GM19467 (cell line): Measurements from ENCODE around the gene SV2B.

Source experiments
- ATAC-seq: cut with Tn5 transposase; IDR thresholded peaks from one replicate; pipeline ENCODE4 v1.9.1; 2021; ENCODE audit warnings: mild to moderate bottlenecking, moderate library complexity; ENCODE audit not compliant: unreplicated experiment

SV2B gene

DNA sequence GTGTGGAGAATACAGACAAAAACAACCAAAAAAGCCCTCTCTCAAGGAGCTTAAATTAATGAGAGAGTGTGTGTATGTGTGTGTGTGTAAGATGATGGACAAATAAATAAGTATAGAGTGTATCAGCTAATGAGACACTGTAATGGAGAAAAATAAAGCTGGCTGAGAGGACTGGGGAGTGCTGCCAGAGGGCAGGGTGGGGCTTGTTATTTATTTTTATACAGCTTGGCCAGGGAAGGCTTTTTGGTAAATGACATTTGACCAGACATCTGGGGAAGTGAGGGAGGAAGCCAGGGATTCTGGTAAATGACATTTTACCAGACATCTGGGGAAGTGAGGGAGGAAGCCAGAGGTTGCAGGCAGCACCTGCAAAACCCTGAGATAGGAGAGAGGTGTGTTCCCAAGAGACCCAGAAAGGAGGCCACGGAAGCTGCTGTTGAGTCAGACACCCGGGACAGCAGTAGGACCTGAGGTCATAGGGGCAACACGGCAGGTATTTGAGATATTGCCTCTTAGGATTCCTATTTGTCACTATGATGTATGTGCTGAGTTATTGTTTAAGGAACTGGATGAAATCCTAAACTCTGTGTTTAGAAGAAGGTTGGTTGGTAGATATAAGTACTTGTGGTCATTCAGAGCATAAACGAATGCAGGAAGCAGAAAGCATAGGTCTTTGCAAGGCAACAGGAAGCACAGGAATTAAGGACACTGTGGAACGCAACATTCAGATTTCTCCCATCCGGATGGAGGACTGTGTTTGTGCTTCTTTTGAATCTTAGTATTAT, 2.7 kb downstream of the SV2B start:
- no peak for ATAC-seq

DNA sequence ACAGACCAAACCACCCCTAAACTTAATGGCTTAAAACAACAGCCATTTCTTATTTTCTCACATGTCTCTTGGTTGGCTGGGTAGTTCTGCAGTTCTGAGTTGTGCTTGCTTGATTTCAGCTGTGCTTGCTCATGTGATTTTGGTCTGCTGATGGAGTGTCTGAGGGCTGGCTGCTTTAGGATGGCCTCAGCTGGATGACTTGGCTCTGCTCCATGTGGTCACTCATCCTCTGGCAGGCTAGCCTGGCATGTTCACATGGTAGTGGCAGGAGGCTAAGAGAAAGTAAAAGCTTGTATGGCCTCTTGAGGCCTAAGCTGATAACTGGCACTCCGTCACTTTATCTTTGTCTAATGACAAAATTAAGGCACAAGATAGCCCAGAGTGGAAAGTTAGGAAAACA, 4.1 kb downstream of the SV2B start:
- ATAC-seq: no peak

DNA sequence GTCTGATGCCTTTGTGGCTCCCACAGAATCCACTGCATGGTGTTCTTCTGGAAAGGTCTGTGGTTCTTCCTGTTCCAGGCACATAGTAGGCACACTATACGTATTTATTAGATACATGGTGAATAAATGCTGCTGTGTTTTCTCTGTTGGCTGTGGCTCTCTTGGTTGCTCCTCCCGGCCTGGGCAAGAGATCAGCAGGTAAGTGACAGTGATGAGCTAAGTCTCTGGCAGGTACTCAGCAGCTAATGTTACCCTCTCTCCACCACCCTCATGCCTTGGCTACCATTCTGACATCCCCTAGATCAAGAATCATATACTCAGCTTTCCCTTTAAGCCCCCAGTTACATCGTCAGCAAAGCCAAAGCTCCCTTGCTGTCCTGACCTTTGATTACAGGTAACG, 8.4 kb downstream of the SV2B start:
- ATAC-seq: no peak

DNA sequence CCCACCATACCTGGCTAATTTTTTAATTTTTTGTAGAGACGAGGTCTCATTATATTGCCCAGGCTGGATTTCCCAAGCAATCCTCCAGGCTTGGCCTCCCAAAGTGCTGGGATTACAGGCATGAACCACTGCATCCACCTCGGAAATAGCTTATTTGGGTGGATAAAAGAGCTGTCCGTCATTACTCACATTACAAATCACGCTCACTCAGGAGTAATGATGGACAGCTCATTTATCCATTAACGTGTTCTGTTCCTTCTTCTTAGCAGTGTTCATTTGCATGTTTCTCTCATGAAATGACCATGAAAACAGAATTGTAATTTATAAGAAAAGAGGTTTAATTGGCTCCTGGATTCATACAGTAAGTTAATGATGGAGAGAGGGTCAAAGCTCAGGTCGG, 9.8 kb downstream of the SV2B start:
- ATAC-seq: no peak

DNA sequence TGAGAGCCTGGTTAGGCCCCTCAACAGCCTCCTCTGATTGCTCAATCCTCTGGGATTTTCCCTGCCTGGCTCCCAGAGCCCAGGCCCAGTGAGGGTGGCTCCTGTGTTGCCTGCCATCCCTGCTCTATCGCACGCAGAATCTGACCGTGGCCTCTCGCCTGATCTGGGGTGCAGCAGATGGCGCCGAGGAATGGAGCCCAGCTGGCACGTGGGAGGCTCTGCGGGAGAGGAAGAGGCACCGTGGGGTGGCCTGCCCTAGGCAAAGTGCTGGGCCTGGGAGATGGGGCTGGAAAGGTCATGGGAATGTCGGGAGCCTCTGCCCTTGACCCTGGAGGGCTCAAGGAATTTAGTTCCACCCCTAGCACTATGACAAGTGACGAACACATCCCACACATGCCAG, 10.3 kb downstream of the SV2B start:
- no peak for ATAC-seq

DNA sequence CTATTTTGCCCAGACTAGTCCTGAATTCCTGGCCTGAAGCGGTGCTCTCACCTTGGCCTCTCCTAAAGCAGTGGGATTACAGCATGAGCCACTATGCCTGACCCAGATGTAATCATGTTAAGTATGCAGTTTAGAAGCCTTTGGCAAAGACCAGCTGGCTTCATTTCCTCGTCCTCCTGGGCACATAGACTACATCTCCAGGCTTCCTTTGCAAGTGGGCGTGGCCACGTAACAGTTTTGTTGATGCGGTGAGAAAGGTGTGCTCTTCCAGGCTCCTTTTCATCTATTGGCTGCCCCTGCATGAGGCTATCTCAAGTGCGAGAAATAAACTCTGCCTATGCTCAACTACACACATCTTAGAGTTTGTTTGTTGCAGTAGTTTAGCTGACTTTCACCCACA, 13.0 kb downstream of the SV2B start:
- ATAC-seq: no peak

DNA sequence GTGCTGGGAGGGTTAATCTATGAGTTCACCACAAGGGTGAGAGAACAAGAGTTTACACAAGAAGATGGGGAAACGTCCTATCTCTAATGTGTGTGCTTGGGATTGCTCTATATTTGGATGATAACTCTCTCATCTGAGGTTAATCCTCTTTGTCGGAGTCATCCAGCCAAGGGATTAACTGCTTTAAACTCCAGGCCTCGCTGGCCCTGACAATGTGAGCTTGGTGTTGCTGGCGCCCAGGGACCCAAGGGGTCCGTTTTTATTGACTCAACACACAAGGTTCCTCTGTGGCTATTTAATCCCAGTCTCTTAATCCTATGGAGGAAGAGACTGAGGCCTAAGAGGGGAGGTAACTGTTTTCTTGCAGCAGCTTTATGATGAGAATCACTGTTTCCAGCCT, 14.2 kb downstream of the SV2B start:
- ATAC-seq: no peak

DNA sequence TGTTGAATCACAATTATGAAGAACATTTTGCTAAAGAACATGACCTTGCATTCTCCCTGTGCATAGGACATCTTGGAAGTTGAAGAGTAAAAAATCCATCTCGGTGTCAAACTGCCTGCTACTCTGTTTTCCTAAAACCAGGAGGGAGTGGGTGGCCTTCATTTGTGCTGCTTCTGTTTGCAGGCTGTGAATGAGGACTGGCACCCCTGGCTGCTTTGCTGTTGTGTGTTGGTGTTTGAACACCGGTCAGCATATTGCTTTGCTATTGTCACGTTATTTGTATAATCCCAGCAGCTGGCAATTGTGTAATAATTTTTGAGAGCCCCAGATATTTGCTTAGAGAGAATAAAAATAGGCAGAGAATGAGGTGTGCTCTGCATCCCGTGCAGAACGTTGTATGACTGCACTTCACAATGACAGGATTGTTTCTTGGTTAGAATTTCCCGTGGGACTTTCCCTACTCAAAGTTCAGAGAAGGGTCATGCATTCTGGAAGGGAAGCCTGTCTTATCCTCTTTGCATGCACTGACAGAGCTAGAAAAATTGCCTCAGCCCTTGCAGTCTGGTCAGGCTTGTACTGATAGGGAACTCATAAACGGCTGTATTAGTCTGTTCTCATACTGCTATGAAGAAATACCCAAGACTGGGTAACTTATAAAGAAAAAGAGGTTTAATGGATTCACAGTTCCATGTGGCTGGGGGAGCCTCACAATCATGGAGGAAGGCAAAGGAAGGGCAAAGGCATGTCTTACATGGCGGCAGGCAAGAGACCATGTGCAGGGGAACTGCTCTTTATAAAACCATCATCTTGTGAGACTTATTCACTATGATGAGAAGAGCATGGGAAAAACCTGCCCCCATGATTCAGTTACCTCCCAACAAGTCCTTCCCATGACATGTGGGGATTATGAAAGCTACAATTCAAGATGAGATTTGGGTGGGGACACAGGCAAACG, 16.3 kb downstream of the SV2B start:
- peak; percentile 64 for ATAC-seq

DNA sequence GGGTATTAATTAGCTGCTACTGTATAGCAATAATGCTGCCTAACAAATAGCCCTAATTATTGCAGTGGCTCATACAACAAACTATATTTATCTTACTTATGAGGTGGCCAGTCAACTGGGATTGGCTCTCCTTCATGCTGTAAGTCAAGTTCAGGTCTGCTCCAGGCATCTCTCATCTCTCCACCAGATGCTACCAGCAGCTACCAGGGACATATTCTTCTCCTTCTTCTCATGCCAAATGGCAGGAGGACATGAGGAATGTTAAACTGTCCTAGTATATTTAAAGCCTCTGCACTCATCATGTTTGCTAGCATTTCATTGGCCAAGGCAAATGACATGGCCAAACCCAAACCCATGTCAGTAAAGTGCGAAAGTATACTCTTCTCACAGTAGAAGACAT, 17.3 kb downstream of the SV2B start:
- ATAC-seq: no peak

DNA sequence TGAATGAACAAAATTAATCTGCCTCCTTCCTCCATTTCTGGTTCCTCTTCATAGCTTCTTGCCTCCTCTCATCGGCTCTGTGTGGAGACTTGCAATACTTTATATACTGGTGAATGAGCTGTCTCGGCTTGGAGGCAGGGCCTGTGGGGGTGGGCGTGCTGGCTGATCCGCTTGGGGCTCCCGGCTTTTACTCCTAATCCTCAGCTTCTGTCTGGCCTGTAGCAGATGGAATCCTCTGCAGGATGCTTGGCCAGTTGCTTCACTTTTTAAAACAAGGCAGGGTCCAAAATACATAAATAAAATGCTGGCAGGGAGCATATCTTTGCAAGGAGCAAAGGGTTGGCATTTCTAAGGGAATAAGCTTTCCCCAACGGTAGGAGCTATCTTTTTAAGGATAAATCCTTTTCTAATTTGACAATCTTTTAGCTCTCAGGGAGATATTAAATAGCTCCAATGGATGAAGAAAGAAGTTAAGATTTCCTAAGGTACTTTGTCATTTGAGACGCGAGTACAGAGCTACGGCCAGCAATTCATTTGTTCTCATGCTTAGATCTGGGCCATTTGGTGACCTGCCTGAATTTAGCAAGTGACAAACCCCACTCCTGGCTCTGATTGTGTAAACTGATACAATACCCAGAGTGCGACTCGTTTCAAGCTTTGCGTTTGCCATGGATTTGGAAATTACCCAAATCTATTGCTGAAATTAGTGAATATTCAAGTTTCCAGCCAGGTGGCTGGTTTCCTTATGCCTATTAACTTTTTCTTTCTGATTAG, 18.9 kb downstream of the SV2B start:
- no peak for ATAC-seq

DNA sequence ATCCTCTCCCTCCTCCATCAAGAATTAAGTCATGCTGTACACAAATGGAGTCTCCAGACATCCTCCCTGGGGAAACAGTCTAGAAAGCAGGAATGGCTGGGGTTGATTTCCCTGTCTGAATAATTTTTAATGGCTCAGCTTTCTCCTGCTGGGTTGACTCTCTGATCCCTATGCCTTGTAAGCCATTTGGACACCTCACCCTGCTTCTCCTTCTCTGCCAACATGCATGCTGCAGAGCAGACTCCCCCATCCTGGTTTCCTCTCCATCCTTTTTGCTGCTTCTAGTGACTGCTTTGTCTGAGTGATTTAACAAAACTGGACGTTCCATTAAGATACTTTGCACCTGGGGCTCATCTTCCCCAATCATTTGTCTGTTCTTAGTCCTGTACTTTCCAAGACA, 22.2 kb downstream of the SV2B start:
- ATAC-seq: no peak

DNA sequence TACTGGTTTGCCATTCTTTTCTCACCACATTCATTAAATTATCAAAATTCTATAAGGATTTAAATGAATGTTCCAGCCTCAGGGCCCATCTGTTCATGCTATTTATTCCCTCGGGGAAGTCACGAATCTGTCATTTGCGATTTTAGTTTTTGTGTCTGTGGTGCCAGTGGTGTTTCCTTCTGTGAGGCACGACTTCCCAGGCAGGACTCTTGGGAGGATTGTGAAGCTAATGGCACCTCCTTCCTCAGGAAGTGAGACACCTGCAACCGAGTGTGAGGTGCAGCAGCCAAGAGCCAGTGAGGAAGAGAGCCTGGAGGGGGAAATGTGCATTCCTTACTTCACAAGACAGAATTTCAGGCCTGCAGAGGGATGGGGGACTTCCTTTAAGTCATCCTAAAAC, 24.1 kb downstream of the SV2B start:
- ATAC-seq: no peak

DNA sequence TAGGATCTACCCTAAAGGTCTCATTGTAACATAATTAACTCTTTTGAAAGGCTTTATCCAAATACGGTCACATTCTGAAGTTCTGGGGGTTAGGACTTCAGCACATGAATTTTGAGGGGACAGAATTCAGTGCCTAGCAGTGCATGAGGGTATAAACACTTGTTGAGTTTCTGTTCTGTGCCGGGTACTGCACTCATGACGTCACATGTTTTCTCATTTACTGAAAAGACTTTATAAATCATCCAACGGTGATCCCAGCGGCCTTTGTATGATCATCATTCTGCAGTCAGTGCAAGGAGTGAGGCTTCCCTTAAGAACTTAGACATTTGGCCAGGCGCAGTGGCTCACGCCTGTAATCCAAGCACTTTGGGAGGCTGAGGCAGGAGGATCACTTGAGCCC, 25.1 kb downstream of the SV2B start:
- no peak for ATAC-seq

DNA sequence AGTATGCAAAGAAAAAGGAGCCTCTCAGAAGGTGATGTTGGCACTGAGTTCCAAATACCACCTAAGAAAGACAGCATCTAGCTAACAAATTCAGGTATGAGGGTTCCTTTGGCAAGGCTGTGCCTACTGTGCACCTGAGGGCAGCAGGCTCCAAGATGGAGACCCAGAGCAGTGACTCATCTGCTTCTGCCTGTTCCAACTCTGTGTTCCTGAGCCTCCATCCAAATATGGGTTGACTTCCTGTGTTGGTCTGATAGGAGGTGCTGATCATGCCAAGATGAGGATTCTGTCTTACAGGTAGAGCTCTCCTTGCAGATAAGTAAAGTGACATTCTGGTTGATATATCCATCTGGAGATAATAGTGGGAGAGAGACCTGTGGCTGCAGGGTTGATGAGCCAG, 26.0 kb downstream of the SV2B start:
- no peak for ATAC-seq

DNA sequence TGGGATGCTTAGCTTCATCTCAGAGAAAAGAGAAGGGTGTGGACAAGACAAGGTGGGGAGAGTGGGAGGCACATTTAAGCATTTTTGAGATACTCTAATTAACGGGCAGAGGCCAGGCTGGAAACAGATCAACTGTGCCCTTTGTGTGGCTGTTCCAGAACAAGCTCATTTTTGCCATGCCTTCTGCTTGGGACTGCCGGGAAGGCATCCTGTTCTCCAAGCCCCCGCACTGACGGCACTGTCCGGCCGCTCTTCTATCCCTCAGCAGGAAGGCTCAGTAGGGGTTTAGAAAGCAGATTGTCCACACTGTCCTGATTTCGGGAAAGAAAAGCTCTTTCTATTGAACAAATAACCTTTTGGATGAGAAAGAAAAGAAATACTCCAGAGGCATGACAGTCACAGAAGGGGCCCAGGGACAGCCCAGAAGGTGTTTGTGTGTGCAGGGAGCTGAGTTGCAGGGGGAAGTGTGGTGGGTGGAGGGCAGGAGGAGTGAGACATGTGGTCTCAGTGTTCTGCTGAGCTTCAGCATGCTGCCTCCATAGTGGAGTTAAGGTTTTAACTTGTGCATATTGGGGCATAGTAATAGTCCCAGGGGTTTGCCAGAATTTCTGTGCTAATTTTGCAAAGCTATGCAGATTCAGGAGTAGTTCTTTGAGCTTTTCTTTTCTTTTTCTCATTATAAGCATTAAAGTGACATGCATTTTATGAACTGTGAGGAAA, 27.3 kb downstream of the SV2B start:
- no peak for ATAC-seq

DNA sequence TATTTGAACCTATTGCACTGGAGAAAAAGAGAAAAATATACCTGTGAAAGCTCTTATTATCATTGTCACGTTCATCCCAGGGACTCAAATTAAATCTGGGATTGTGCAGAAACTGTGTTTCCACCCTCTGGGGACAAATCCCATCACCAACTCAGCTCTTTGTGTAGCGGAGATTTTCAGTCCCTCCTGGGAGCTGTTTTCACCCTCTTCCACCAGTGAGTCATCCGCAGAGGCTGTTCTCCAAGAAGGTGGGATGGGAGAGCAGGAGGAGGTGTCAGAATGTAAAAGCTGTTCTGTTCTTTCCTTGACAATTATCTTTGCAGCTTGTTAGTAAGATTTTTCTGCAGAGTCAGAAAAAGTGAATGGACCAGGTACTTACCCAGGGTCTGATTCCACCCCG, 28.0 kb downstream of the SV2B start:
- ATAC-seq: no peak

DNA sequence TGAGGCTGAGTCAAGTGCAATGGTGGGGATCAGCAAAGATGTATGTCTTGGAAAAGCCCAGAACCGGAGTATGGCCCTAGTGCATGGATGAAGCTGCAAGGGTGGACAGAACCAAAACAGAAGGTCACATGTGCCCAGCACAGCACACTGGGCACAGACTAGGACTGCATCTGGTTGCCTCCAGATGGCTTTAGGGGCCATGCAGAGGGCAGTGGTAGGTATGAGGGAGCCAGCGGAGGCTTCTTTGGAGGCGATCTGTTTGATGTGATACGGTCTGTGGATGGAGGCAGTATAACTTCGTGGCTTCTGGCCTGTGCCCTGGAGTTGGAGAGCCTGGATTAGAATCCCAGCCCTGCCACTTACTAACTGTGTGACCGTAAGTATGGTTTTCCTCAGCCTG, 29.4 kb downstream of the SV2B start:
- no peak for ATAC-seq

DNA sequence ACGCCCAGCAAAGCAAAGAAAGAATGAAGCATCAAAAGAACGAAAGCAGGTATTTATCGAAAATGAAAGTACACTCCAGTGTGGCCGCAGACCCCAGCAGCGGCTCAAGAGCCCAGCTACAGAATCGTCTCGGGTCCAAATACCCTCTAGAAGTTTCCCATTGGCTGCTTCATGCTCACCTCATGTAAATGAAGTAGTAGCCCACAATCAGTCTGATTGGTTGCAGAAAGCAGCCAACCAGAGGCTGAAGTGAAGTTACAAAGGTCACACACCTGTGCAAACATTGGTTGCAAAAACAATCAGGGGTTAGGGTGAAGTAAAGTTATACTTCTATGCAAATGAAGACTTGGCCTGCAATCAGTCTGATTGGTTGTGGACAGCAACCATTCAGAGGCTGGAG, 32.0 kb downstream of the SV2B start:
- ATAC-seq: no peak

DNA sequence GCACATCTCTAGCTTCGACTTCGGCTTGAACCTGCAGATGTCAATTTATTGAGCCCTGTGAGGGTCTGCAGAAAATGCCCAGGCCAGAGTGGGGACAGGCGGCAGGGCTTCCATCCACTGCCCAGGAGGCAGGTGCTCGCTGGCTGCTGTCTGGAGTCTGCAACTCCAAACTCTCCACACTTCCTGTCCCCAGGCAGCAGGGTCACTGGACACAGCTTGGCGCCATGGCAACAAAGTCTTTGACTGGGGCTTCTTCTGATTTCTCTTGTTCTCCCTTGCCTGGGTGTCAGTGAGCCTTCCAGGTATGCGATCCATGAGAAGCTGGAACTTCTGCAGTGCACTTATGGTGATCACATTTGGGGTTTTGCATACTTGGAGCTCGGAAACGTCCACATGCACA, 33.5 kb downstream of the SV2B start:
- no peak for ATAC-seq

DNA sequence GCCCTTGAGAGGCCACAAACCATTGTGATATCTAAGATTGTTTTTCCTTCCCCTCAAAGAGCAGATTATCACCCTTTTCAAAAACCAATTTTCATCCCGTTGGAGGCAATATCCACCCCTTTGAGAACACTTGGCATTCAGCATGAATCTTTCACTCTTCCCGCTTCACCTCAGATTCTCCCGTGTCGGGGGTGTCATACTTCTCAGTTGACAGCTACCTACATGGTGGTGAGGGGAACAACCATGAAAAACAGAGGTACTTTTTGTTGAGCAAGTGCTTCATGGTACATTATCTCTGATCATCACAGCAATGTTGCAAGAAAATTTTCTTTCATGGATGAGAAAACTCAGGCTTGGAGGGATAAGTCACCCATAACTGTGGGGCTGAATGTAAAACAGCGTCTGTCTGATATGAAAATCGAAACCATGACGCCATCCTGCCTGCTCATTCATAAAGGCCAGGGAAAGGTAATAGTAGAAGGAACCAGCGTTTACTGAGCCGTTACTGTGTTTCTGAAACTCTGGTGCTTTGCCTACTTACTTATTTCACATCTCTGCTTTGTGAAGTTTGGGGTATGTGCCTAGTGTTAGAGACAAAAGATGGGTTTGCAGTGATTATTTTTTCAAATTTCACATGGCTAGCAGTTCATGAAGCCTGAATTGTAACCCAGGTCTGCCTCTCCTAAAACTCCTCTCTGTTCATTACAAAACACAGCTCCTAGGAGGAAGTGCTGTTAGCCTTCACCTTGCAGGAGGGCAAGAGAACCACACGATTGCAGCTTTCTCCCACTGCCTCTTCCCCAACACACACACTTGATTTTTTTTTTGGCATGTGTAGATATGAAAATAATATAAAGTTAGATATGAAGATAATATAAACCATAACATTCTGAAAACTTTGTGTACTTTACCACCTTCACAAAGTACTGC, 35.4 kb downstream of the SV2B start:
- ATAC-seq: peak; percentile 70
